ENCODE data around the gene PPP1R8.

The PPP1R8 gene

GRCh38 chr1:27894521-27894920 lies 63.9 kb downstream of the PPP1R8 start:
- DNase-seq (ENCODE audit: low read depth), result no peak

All from HS-5 (cell line).